DND-41 (cell line): Measurements from ENCODE around the gene MYO1D.

Source experiments
- ATAC-seq: fragments of 200-7000 bp; cut with Tn5 transposase; 3 replicates; pipeline ENCODE4 v1.9.1; 2021; ENCODE audit warnings: low read depth; ENCODE audit not compliant: insufficient read depth
- DNase-seq: peaks from one replicate; pipeline ENCODE4 v3.0.0-alpha.2; 2020
- H2AFZ ChIP-seq: 2 replicates; pipeline ENCODE4 v1.6.0; 2012; ENCODE audit warnings: low read depth, low read length
- H3K27ac ChIP-seq: 2 replicates; pipeline ENCODE4 v1.5.1; 2012; ENCODE audit warnings: low read length, inconsistent platforms
- H3K27me3 ChIP-seq: fragments of 200-600 bp; sonication (generic); 2 replicates; pipeline ENCODE4 v1.6.0; 2012; ENCODE audit warnings: low read length, mild to moderate bottlenecking, inconsistent platforms; ENCODE audit not compliant: insufficient read depth, poor library complexity
- H3K36me3 ChIP-seq: 2 replicates; pipeline ENCODE4 v1.5.1; 2012; ENCODE audit warnings: low read length, inconsistent platforms; ENCODE audit not compliant: insufficient read depth
- H3K4me1 ChIP-seq: 2 replicates; pipeline ENCODE4 v1.5.1; 2012; ENCODE audit warnings: mild to moderate bottlenecking, low read length; ENCODE audit not compliant: insufficient read depth
- H3K4me2 ChIP-seq: 2 replicates; pipeline ENCODE4 v1.6.0; 2012; ENCODE audit warnings: mild to moderate bottlenecking, moderate library complexity, low read length, inconsistent platforms; ENCODE audit not compliant: insufficient read depth
- H3K4me3 ChIP-seq, 2 experiments: fragments of 200-600 bp in 1 of 2; shearing (Covaris generic) in 1 of 2; 2 replicates each; pipeline ENCODE4 v1.5.1; 2012 to 2016; ENCODE audit warnings: inconsistent platforms in 2 of 2, low read length in 2 of 2, mild to moderate bottlenecking in 2 of 2, low read depth in 1 of 2, moderate library complexity in 1 of 2
- H3K79me2 ChIP-seq: 2 replicates; pipeline ENCODE4 v1.6.0; 2012; ENCODE audit warnings: low read length, inconsistent platforms; ENCODE audit not compliant: insufficient read depth
- H3K9ac ChIP-seq: 2 replicates; pipeline ENCODE4 v1.6.0; 2012; ENCODE audit warnings: low read depth, mild to moderate bottlenecking, inconsistent platforms, low read length, moderate library complexity
- H3K9me3 ChIP-seq: 2 replicates; pipeline ENCODE4 v1.5.1; 2012; ENCODE audit warnings: low read length, moderate library complexity, mild to moderate bottlenecking, inconsistent platforms; ENCODE audit not compliant: insufficient read depth, severe bottlenecking
- H4K20me1 ChIP-seq: 2 replicates; pipeline ENCODE4 v1.6.0; 2012; ENCODE audit warnings: low read length; ENCODE audit not compliant: insufficient read depth
- CTCF ChIP-seq: IDR thresholded peaks from 2 replicates; pipeline ENCODE4 v1.5.1; 2012; ENCODE audit warnings: borderline replicate concordance, low read length, moderate library complexity, mild to moderate bottlenecking; ENCODE audit not compliant: poor library complexity, severe bottlenecking; ENCODE audit errors: extremely low read depth
- EZH2 ChIP-seq: IDR thresholded peaks from 3 replicates; pipeline ENCODE4 v1.6.1; 2012; ENCODE audit warnings: borderline replicate concordance, low read depth, mild to moderate bottlenecking, moderate library complexity, low read length, inconsistent platforms; ENCODE audit not compliant: severe bottlenecking

MYO1D gene

GRCh38 chr17:32904891-32905290 is 28.0 kb upstream of the MYO1D start:
- H2AFZ ChIP-seq = no peak overlapping the region
- DNase-seq (no peak), ATAC-seq (no peak)
- no peak for TF ChIP-seq EZH2
- no peak for TF ChIP-seq CTCF
- H3K9me3 ChIP-seq = no peaks in the 10 kb centered on the region
- H4K20me1 ChIP-seq = no peaks in the 10 kb centered on the region
- H3K4me3 ChIP-seq = no peak overlapping the region
- no peak overlapping the region for H3K9ac ChIP-seq
- no peak overlapping the region for H3K27ac ChIP-seq
- H3K4me1 ChIP-seq = no peaks in the 10 kb centered on the region
- no peaks in the 10 kb centered on the region for H3K27me3 ChIP-seq
- no peaks in the 10 kb centered on the region for H3K36me3 ChIP-seq
- no peak overlapping the region for H3K4me2 ChIP-seq
- no peaks in the 10 kb centered on the region for H3K79me2 ChIP-seq

DNA sequence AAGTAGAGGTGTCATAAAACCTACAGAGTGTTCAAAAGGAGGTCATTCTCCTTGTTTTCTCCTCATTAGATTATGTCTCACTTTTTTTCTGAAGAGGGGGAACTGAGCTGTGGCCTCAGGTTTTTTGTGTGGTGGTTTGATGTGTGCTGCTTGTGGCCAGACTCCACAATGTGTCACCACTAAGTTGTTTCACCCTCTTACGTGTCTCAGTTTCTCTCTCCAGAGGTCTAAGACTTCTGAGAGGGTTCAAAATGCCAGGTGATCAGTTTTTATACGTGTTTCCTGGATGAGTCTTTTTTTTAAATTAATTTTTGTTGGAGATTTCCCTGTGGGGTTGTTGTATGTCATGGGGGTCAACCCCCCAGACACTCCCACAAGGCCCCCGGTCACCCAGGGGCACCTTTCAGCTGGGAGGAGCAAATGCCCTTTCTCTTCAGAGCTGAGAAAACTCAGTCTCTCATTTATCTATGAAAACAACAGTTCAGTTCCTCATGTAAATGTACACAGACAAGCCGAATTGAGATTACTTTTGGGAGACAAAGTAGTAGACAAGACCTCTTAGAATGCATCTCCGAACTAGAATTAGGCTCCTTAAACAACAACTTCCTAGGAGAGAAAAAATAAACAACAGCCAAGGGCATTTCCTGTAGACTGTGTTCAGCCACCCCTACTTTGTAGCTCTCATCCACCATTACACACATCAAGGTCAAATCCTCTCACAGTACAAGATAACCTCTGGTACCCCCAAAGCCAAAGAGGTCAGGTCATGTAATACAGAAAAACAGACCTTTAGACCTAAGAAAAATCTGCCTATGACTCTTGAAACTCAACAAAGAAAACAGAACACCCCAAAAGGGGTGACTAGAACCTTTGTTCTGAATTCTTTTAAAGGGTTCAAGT is 27.1 kb upstream of the MYO1D start:
- no peaks in the 10 kb centered on the region for H3K4me1 ChIP-seq
- no peaks in the 10 kb centered on the region for H3K9me3 ChIP-seq
- ATAC-seq = no peak
- H3K9ac ChIP-seq = no peak overlapping the region
- H2AFZ ChIP-seq = no peak overlapping the region
- TF ChIP-seq CTCF = no peak
- TF ChIP-seq EZH2 = no peak
- H3K27ac ChIP-seq = no peak overlapping the region
- DNase-seq = no peak
- H3K4me2 ChIP-seq = no peak overlapping the region
- H3K27me3 ChIP-seq = no peaks in the 10 kb centered on the region
- H3K36me3 ChIP-seq = no peaks in the 10 kb centered on the region
- H4K20me1 ChIP-seq = no peaks in the 10 kb centered on the region
- H3K79me2 ChIP-seq = no peaks in the 10 kb centered on the region
- H3K4me3 ChIP-seq = no peak overlapping the region

DNA sequence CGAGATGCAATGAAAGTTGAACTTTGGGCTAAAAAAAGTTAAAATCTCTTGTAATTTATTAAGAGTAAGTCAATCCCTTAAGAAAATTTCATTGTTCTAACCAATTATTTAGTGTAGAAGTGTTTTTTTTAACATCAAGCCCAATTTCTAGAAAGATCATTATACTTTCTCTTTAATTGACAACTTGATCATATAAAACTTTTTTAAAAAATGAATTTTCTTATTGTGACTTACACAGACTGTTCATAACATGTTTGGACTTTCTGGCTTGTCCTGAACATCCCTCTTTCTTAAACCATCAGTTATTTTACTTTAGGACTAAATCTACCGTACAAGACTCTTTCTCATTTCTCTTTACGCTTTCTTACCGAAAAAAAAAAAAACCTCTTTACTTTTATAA is 24.8 kb upstream of the MYO1D start:
- no peak for TF ChIP-seq CTCF
- TF ChIP-seq EZH2 = no peak
- ATAC-seq = no peak
- H3K4me2 ChIP-seq = no peak overlapping the region
- no peak for DNase-seq
- no peak overlapping the region for H3K4me3 ChIP-seq
- H3K36me3 ChIP-seq = no peaks in the 10 kb centered on the region
- H3K27me3 ChIP-seq = no peaks in the 10 kb centered on the region
- H4K20me1 ChIP-seq = no peaks in the 10 kb centered on the region
- H3K79me2 ChIP-seq = no peaks in the 10 kb centered on the region
- no peak overlapping the region for H3K9ac ChIP-seq
- no peak overlapping the region for H2AFZ ChIP-seq
- no peaks in the 10 kb centered on the region for H3K9me3 ChIP-seq
- H3K4me1 ChIP-seq = no peaks in the 10 kb centered on the region
- H3K27ac ChIP-seq = no peak overlapping the region
